ENCODE measurements around the gene GPSM1.
"Not testable (repeated sequence)": the region's sequence is repeated elsewhere in the genome, so short reads cannot be mapped to it uniquely, and the experiment has no call there.

Gene GPSM1

GRCh38 chr9:136347472-136348256 is 20.3 kb downstream of the GPSM1 start:
- no peak for DNase-seq

DNA sequence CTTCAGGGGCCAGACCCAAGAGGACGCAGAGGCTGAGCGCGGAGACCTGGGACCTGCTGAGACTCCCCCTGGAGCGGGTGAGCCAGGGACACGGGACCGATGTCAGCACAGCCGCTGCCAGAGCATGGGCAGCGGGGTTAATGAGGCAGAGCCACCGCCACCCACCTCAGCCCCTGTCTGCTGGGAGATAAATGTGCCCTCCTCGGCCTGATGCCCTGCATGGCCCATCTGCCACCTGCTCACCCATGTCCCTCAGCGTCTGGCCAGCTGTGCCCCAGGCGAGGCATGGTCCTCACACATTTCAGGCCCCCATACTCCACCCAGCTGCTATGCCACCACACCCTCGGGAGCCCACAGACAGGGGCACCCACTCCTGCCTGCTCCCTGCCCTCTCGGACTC is 21.4 kb downstream of the GPSM1 start:
- DNase-seq, result no peak

GRCh38 chr9:136349546-136349945 is 22.2 kb downstream of the GPSM1 start:
- DNase-seq, result no peak

- DNase-seq, result no peak
These were observed 24.0 kb downstream of the GPSM1 start for GRCh38 chr9:136351252-136351800.

DNA sequence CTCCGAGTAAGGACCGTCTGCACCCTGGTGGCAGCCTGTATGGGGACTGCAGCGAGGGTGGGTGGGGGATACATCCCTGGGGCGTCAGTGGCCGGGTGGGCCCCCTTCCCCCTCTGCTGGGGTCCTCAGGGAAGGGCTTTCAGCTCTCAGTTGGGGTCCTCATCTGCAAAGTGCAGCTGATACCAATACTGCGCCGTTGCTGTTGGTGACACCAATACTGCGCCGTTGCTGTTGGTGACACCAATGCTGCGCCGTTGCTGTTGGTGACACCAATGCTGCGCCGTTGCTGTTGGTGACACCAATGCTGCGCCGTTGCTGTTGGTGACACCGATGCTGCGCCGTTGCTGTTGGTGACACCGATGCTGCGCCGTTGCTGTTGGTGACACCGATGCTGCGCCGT is 24.5 kb downstream of the GPSM1 start:
- DNase-seq, result not testable (repeated sequence)

GRCh38 chr9:136352682-136353081 is 25.3 kb downstream of the GPSM1 start:
- DNase-seq, result peak; percentile 43

- DNase-seq, result no peak
These were observed 25.7 kb downstream of the GPSM1 start for GRCh38 chr9:136353088-136353487.

DNA sequence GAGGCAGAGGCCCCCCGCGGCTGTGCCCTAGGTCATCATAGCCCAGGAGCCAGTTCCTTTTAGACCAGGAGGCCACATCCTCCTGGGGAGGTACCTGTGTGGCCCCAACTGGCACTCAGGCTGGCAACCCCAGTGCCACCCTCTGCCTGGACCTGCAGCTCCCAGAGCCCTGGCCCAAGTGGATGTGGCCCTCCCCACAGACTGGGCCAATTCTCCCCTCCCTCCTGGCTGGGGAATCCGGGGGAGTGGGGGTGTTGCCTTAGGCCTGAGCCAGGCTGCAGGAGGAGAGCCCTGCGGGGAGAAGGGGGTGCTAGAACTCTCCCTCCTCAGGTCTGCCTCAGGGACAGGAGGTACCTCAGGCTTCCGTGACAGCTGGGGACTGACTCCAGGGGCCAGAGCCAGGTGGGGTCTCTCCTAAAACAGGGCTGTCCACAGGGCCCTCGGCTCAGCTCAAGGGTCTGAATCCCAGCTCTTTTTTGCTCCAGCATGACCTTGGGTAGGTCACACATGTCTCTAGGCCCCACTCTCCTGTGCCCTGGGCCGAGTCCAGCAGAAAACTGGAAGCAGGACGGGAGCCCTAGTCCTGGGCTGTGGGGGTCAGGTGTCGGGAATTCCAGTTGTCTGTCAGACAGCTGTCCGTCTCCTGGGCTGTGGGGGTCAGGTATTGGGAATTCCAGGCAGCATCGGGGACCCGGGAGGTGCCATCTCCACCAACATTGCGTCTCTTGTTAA is 26.6 kb downstream of the GPSM1 start:
- no peak for DNase-seq

DNA sequence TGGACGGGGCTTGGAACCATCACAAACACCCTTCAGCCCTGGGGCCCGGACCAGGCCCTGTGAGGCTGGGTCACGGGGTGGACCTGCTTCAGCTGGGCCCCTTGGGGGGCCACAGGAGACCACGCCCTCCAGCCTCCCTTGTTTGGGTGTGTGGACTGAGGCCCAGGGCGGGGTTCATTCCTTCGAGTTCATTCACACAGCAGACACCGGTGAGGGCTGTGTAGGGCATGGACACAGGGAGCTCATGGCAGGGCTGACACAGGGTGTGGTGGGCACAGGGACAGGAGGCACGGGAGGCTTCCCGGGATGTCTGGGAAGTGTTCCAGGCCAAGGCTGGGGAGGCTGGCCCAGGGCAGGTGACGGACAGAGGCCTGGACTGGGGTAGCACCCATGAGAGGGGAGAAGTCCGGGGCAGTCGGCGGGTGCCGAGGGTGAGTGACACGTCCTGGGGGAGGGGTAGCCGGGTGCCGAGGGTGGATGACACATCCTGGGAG is 27.3 kb downstream of the GPSM1 start:
- no peak for DNase-seq

GRCh38 chr9:136355616-136356557 is 28.5 kb downstream of the GPSM1 start:
- DNase-seq, result no peak

DNA sequence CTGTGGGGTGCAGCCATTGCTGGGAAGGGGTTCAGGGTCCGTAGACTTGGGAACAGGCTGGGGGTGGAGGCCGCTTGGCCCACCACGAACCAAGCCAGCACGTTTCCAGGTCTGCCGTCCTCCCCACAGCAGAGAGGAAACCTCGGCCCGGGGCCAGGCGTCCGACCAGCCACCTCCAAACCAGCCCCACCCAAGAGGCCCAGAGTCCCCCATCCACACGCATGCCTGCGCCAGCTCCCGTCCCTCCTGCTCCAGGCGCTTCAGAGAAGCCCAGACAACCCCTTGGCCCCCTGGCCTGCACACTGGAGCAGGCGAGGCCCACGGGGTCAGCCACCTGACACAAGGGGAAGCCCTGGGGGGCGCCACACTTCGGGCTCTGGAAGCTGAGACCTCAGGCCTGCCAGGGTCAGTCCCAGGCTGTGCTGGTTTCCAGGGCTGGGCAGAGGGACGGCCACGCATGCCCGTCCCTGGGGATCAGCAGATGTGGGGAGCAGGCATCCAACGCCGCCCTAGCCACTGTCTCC is 29.9 kb downstream of the GPSM1 start:
- DNase-seq, result no peak

DNA sequence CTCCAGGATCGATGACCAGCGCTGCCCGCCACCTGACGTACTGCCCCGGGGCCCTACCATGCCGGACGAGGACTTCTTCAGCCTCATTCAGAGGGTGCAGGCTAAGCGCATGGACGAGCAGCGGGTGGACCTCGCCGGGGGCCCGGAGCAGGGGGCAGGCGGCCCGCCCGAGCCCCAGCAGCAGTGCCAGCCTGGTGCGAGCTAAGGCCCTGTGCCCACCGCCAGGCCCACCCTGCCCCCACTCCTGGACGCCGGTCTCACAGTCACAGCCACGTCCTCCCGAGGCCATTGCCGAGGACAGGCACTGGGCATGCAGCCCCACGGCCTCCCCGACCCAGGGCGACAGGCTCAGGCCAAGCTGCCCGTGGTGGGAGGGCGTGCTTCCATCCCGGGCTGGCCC is 30.7 kb downstream of the GPSM1 start:
- no peak for DNase-seq

- no peak for DNase-seq
These were observed 31.5 kb downstream of the GPSM1 start for GRCh38 chr9:136358888-136359287.

GRCh38 chr9:136359774-136360718 is 32.7 kb downstream of the GPSM1 start:
- no peak for DNase-seq

GRCh38 chr9:136361047-136361753 is 33.9 kb downstream of the GPSM1 start:
- DNase-seq, result no peak

DNA sequence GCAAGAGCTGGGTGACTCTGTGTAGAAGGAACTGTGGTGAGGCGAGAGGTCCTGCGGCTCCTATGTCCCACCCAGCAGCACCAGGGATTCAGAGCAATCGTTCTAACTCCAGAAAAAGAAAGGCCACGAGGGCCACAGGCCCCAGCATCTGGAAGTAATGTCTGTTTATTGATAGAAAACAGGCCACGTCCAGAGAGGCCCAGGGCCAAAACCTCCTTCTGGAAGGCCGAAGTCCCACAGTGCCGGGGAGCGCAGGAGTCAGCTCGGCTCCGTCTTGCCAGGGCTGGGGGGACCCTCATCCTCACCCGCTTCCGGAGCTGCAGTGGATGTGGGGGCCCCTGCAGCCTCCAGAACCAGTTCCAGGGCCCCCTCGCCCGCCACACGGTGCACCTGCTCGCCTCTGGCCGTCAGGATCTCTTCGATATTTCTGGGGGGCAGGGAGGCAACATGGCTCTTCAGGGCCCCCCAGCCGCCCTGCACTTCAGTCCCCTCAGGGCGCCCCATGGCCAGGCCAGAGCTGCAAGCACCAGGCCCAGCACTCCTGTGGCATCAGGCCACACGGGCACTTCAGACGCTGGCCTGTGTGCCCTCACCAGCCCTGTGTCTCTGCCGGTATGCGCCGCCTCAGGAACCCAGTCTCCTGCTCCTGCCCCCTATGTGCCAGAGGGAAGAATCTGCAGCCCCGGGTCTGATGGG is 34.6 kb downstream of the GPSM1 start:
- no peak for DNase-seq

GRCh38 chr9:136362450-136362784 is 35.1 kb downstream of the GPSM1 start:
- DNase-seq, result no peak

DNA sequence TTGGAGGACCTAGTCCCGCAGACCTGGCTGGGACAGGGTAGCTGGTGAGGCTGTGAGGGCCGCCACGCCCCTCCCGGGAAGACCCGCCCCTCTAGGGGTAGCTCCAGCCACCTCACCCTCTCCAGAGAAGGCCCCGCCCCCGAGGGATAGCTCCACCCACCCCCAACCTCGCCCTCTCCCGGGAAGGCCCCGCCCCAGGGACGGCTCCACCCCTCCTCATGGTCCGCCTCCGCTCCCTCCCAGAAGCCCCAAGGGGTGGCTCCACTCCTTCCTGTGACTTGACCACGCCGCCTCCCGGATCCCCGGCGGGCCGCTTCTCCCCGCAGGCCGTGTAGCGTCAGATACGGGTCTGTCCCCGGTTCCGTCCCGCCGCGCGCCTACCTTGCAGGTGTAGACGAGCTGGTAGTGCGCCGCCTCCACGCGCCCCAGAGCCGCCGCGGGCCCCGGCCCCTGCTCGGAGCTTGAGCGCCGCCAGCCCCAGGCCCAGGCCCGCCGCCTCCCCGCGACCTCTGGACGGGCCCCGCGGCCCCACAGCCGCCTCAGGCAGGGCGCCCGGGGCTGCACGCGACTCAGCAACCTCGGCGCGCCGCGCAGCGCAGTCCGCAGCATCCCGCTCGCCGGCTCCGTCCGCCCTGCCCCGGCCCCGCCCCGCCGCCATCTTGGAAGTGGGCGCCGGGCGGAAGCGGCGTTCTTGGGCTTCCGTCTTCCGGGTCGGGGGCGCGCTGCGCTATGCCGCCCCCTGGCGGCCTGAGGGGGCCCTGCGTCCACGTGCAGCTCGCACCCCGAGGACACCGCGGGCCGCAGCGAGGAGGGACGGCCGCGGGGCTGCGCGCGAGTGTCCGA is 36.0 kb downstream of the GPSM1 start, which contains the start of gene DNLZ:
Gene DNLZ, minus strand, starts transcription at position 639 of the 843 bp plus-strand sequence. Its CDS starts 30 bp downstream, at position 609.
- peak; percentile 94 for DNase-seq

Data from NCI-H345 (cell line).